ENCODE measurements around the gene HOMEZ. TPM values are rescaled to one million over a fixed set of nuclear protein-coding genes. Genes with fewer than 3 reads are reported as not detected.

Gene HOMEZ
- total RNA-seq, 2 donors from 2014 or later: 8.5 to 10.1 TPM

DNA sequence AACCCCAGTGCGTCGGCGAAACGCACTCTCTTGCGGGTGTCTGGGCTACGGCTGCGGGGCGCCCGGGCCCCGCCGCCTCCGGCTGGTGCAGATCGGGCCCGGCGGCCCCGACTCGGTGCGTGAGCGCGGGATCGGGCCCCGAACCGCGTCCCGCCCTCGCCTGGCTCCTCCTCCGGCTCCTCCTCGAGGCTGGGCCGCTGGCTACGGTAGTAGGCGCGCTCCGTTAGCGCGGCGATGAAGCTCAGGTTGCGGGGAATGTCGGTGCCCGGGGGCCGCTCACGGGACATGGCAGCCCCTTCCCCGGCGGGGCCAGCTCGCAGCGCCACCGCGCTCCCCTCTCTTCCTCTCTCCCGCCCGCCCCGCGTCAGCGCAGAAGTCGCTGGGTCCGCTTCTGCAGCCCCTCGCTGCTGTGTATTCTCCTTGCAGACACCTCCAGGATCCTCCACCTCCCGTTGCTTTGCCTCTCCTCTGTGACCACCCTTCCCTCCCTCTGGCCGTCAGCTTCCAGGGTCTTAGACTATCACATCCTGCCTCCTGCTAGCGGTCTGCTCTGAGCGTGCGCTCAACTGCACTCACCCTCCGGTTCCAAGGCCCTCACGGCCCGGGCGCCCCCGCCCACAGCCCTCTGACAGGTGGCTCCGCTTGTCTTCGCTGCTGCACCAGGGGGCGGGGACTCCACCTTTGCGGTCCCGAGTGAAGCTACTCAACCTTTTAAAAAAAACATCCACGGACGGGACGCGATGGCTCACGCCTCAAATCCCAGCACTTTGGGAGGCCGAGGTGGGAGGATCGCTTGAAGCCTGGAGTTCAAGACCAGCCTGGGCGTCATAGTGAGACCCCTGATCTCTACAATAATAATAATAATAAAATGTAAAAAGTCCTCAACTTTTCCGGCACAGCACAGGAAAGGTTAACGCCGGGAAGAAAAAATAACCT is 16.6 kb upstream of the HOMEZ start, which contains the start of gene PPP1R3E:
Gene PPP1R3E (minus strand): TSS at position 570 of the 936 bp plus-strand sequence. CDS start 283 bp downstream, at position 287.
- TF ChIP-seq CTCF (IDR thresholded peaks at IDR 0.05): no peak
- Histone ChIP-seq H3K36me3 (no peaks in the 10 kb centered on the region), H3K27me3 (no peaks in the 10 kb centered on the region), H3K27ac (peak within 1 kb of the TSS; percentile 97 to 99), H3K4me1 (peaks cover 0 to 52% of the 10 kb centered on the region in 2 donors), H3K4me3 (peak within 1 kb of the TSS; percentile 61 to 82), H3K9me3 (no peaks in the 10 kb centered on the region)
- DNase-seq (ENCODE audit: low spot score): peak; percentile 66

GRCh38 chr14:23301969-23302289 is 16.0 kb upstream of the HOMEZ start:
- Histone ChIP-seq H3K27ac (peak overlapping the region; percentile 97 to 99), H3K4me1 (peaks cover 0 to 46% of the 10 kb centered on the region in 2 donors), H3K36me3 (no peaks in the 10 kb centered on the region), H3K27me3 (no peaks in the 10 kb centered on the region), H3K9me3 (no peaks in the 10 kb centered on the region), H3K4me3 (peak overlapping the region; percentile 61 to 82)
- TF ChIP-seq CTCF (IDR thresholded peaks at IDR 0.05): no peak
- DNase-seq (ENCODE audit: low spot score): no peak

GRCh38 chr14:23301288-23301968 is 15.5 kb upstream of the HOMEZ start:
- H3K4me1 ChIP-seq: peaks cover 0 to 45% of the 10 kb centered on the region in 2 donors
- H3K9me3 ChIP-seq: no peaks in the 10 kb centered on the region
- TF ChIP-seq CTCF (IDR thresholded peaks at IDR 0.05): peak; percentile 72 to 74
- H3K4me3 ChIP-seq: peak overlapping the region; percentile 61 to 82
- H3K36me3 ChIP-seq: no peaks in the 10 kb centered on the region
- peak; percentile 98 for DNase-seq (ENCODE audit: low spot score)
- no peaks in the 10 kb centered on the region for H3K27me3 ChIP-seq
- H3K27ac ChIP-seq: peak overlapping the region; percentile 97 to 99

DNA sequence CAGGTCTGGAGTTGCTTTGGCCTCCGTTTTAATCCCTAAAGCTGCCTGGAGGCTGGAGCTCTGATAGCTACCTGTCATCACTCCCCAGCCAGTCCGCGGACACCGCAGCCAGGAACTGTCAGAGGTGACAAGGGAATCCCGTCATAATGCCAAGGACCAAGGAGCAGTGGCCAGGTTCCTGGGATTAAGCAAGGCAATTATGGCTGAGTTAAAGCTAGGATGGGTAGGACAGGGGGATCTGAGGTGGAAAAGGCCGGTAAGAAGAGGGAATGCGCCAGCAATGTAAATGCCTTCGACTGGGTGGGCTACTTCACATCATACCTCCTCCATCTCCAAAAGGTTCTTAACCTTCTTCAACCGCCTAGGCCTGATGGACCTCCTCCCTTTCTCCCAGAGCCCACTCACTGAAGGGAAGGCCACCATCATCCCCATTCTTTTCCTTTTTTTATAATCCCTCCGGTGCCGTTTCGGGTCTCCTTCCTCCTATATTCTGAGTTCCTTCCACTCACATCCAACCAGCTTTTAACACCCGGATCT is 14.8 kb upstream of the HOMEZ start:
- DNase-seq (ENCODE audit: low spot score): peak; percentile 83
- H3K4me3 ChIP-seq: peak overlapping the region; percentile 46 to 82
- H3K9me3 ChIP-seq: no peaks in the 10 kb centered on the region
- H3K36me3 ChIP-seq: no peaks in the 10 kb centered on the region
- H3K27me3 ChIP-seq: no peaks in the 10 kb centered on the region
- H3K4me1 ChIP-seq: peaks cover 0 to 38% of the 10 kb centered on the region in 2 donors
- TF ChIP-seq CTCF (IDR thresholded peaks at IDR 0.05): no peak
- H3K27ac ChIP-seq: peak overlapping the region; percentile 96 to 99

DNA sequence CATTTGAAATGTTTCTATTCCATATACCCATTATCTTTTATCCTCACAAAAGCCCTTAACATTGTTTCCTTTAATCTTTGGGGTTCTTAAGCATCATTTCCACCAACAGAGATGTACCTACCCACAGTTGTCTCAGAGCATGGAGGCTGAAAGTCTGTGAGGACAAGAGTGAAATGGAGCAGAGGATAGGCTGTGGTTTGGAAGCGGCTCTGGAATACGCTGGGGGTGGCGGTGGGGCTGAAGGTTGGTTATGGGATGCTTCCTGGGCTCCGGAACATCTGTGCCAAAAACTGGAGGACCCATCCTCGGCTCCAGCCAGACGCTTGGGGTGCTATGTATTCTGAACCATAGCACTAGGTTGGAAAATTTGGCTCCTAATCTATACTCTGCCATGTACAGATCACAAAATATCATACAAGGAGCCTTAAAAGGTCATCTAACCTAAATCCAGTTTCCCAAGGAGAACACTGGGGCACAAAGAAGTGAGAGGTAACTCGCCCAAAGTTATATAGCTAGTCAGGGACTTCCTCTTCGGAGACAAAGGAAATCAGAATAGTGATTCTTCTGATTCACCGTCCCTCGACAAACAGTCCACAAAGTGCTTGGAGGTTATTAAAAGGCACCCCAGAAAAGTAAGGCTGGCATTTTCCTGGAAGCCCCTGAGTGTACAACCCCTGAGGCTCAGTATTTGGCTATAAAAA is 14.2 kb upstream of the HOMEZ start:
- peak; percentile 56 for DNase-seq (ENCODE audit: low spot score)
- Histone ChIP-seq H3K4me3 (peak overlapping the region; percentile 46 to 82), H3K9me3 (no peaks in the 10 kb centered on the region), H3K36me3 (no peaks in the 10 kb centered on the region), H3K27me3 (no peaks in the 10 kb centered on the region), H3K4me1 (peaks cover 0 to 37% of the 10 kb centered on the region in 2 donors), H3K27ac (peak overlapping the region; percentile 96 to 99)
- TF ChIP-seq CTCF (IDR thresholded peaks at IDR 0.05): no peak
